Measurements from ENCODE around the gene KRTAP10-6. TPM values are rescaled to one million over a fixed set of nuclear protein-coding genes. Genes with fewer than 3 reads are reported as not detected.

KRTAP10-6 gene
- polyA plus RNA-seq, 1 of the 3 experiments (the other 2 are of a cell fraction) = not detected

DNA sequence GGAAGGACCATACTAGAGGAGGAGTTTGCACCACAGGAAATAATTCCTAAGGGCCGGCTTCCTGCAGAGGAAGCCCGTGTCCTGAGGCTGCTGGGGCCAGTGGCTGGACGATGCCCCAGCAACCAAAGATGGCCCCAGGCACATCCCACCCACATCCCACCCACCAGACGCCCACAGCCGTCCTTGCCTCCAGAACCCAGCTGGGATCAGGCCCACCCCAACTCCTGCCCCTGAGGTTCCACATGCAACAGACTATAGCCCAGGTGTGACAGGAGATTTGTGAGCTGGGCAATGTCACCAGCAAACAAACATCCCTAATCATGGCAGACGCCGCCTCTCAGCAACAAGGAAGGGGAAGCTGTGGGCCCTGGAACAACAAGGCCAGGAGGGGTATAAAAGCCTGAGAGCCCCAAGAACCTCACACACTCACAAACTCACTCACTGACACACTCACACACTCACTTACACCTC lies 34.4 kb upstream of the KRTAP10-6 start, which contains the start of gene KRTAP10-9:
KRTAP10-9 (plus strand) TSS at position 421 of the 471 bp plus-strand sequence. CDS start 79 bp downstream, outside the sequence.
- TF ChIP-seq TAF1 (IDR thresholded peaks at IDR 0.05; ENCODE audit: borderline replicate concordance, low read depth, low read length) (no peak), SIN3A (IDR thresholded peaks at IDR 0.05; ENCODE audit: borderline replicate concordance, low read depth, low read length) (no peak), POLR2AphosphoS5 (IDR thresholded peaks at IDR 0.05; ENCODE audit: low read depth, low read length) (no peak), FOXM1 (IDR thresholded peaks at IDR 0.05; ENCODE audit: low read depth) (no peak), JUND (IDR thresholded peaks at IDR 0.05) (no peak), TCF12 (IDR thresholded peaks at IDR 0.05) (no peak), GABPA (IDR thresholded peaks at IDR 0.05; ENCODE audit: low read depth) (no peak), FOSL2 (IDR thresholded peaks at IDR 0.05; ENCODE audit: borderline replicate concordance, low read depth) (no peak), ELF1 (IDR thresholded peaks at IDR 0.05) (no peak), RXRA (IDR thresholded peaks at IDR 0.05; ENCODE audit: borderline replicate concordance, low read depth) (no peak), MEF2A (IDR thresholded peaks at IDR 0.05; ENCODE audit: borderline replicate concordance, low read depth) (no peak), MXI1 (IDR thresholded peaks at IDR 0.05; ENCODE audit: low read depth, low read length) (no peak), RAD21 (IDR thresholded peaks at IDR 0.05; ENCODE audit: low read length) (no peak), NRF1 (IDR thresholded peaks at IDR 0.05; ENCODE audit: low read depth, low read length) (no peak)
- TF ChIP-seq, protein P1, sequence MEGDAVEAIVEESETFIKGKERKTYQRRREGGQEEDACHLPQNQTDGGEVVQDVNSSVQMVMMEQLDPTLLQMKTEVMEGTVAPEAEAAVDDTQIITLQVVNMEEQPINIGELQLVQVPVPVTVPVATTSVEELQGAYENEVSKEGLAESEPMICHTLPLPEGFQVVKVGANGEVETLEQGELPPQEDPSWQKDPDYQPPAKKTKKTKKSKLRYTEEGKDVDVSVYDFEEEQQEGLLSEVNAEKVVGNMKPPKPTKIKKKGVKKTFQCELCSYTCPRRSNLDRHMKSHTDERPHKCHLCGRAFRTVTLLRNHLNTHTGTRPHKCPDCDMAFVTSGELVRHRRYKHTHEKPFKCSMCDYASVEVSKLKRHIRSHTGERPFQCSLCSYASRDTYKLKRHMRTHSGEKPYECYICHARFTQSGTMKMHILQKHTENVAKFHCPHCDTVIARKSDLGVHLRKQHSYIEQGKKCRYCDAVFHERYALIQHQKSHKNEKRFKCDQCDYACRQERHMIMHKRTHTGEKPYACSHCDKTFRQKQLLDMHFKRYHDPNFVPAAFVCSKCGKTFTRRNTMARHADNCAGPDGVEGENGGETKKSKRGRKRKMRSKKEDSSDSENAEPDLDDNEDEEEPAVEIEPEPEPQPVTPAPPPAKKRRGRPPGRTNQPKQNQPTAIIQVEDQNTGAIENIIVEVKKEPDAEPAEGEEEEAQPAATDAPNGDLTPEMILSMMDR (IDR thresholded peaks at IDR 0.05) = no peak
- TF ChIP-seq, protein P2, sequence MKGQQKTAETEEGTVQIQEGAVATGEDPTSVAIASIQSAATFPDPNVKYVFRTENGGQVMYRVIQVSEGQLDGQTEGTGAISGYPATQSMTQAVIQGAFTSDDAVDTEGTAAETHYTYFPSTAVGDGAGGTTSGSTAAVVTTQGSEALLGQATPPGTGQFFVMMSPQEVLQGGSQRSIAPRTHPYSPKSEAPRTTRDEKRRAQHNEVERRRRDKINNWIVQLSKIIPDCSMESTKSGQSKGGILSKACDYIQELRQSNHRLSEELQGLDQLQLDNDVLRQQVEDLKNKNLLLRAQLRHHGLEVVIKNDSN (IDR thresholded peaks at IDR 0.05; ENCODE audit: borderline replicate concordance, low read depth) = no peak
- TF ChIP-seq, protein P3, sequence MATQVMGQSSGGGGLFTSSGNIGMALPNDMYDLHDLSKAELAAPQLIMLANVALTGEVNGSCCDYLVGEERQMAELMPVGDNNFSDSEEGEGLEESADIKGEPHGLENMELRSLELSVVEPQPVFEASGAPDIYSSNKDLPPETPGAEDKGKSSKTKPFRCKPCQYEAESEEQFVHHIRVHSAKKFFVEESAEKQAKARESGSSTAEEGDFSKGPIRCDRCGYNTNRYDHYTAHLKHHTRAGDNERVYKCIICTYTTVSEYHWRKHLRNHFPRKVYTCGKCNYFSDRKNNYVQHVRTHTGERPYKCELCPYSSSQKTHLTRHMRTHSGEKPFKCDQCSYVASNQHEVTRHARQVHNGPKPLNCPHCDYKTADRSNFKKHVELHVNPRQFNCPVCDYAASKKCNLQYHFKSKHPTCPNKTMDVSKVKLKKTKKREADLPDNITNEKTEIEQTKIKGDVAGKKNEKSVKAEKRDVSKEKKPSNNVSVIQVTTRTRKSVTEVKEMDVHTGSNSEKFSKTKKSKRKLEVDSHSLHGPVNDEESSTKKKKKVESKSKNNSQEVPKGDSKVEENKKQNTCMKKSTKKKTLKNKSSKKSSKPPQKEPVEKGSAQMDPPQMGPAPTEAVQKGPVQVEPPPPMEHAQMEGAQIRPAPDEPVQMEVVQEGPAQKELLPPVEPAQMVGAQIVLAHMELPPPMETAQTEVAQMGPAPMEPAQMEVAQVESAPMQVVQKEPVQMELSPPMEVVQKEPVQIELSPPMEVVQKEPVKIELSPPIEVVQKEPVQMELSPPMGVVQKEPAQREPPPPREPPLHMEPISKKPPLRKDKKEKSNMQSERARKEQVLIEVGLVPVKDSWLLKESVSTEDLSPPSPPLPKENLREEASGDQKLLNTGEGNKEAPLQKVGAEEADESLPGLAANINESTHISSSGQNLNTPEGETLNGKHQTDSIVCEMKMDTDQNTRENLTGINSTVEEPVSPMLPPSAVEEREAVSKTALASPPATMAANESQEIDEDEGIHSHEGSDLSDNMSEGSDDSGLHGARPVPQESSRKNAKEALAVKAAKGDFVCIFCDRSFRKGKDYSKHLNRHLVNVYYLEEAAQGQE (IDR thresholded peaks at IDR 0.05; ENCODE audit: low read depth, low read length) = no peak
- TF ChIP-seq, protein P4, sequence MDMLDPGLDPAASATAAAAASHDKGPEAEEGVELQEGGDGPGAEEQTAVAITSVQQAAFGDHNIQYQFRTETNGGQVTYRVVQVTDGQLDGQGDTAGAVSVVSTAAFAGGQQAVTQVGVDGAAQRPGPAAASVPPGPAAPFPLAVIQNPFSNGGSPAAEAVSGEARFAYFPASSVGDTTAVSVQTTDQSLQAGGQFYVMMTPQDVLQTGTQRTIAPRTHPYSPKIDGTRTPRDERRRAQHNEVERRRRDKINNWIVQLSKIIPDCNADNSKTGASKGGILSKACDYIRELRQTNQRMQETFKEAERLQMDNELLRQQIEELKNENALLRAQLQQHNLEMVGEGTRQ (IDR thresholded peaks at IDR 0.05; ENCODE audit: borderline replicate concordance, low read depth, low read length) = no peak
- TF ChIP-seq, protein P5, sequence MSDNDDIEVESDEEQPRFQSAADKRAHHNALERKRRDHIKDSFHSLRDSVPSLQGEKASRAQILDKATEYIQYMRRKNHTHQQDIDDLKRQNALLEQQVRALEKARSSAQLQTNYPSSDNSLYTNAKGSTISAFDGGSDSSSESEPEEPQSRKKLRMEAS (IDR thresholded peaks at IDR 0.05; ENCODE audit: low read depth) = no peak
- no peak for DNase-seq
- Histone ChIP-seq H3K9me2 (no peaks in the 10 kb centered on the region), H3F3A (replicated peaks; ENCODE audit: insufficient read depth) (no peaks in the 10 kb centered on the region), H2AFZ (ENCODE audit: low read depth) (no peak within 1 kb of the TSS), H3K4me2 (no peak within 1 kb of the TSS), H3K4me3 (ENCODE audit: low read depth in 2 of 2, low read length in 1 of 2) (no peak within 1 kb of the TSS), H3K79me2 (ENCODE audit: insufficient read depth) (no peaks in the 10 kb centered on the region), H3K4me1 (ENCODE audit: control insufficient read depth in 1 of 2, insufficient read depth in 2 of 2, low read depth in 1 of 2, low read length in 1 of 2) (no peaks in the 10 kb centered on the region; a peak in 1 of 4 replicates), H3K36me3 (replicated peaks in 1 of 2; ENCODE audit: control insufficient read depth in 1 of 2, insufficient read depth in 2 of 2, low read length in 1 of 2) (peaks cover 0 to 3% of the 10 kb centered on the region in 2 experiments), H4K20me1 (ENCODE audit: insufficient read depth) (no peaks in the 10 kb centered on the region), H3K27me3 (ENCODE audit: insufficient read depth) (peaks cover 11% of the 10 kb centered on the region; the same call in 1 of the 2 replicates), H3K27ac (ENCODE audit: low read depth in 2 of 2, low read length in 1 of 2) (no peak within 1 kb of the TSS), H3K9ac (no peak within 1 kb of the TSS), H3K9me3 (peaks cover 10% of the 10 kb centered on the region; the same call in 1 of the 2 replicates)
- ChIA-PET CTCF (interaction anchor here (4.4 kb wide), 1 partner anchor 167 kb away, joined by 15 read pairs; no protein-coding TSS in a partner anchor), POLR2A (no interaction called here)
- WGBS (ENCODE audit: low lambda C conversion rate) = 17% methylated on average over 2 of the region's 7 CpGs
